CD4-positive, alpha-beta T cell treated with Interleukin-2 at 100 ng/mL for 4 hours (primary cell): Measurements from ENCODE around the gene TEX38.
"Not testable (repeated sequence)": the region's sequence is repeated elsewhere in the genome, so short reads cannot be mapped to it uniquely, and the experiment has no call there.

Experiments used
- DNase-seq: peaks from one replicate; pipeline ENCODE4 v3.0.0-alpha.2; 2020; ENCODE audit warnings: low spot score

The TEX38 gene

DNA sequence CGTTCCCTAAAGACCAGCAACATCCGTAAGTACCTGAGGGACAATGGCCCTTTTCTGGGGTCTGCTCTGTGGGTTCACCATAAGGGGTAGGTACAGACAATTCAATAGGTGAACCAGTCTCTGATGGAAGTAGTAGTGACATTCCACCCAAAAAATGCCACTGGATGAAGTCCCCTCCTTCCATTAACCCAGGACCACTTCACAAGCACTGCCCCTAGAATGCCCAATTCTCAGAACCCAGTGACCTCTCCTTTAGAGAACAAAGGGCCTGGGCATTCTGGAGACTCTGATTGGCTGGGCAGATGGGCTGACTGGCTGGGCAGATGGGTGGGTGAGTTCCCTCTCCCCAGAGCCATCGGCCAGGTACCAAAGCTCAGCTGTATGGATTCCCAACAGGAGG lies at the start of gene TEX38:
Gene TEX38, plus strand, starts transcription at position 301 of the 400 bp plus-strand sequence. Its CDS starts 81 bp downstream, at position 382.
- DNase-seq, result no peak

DNA sequence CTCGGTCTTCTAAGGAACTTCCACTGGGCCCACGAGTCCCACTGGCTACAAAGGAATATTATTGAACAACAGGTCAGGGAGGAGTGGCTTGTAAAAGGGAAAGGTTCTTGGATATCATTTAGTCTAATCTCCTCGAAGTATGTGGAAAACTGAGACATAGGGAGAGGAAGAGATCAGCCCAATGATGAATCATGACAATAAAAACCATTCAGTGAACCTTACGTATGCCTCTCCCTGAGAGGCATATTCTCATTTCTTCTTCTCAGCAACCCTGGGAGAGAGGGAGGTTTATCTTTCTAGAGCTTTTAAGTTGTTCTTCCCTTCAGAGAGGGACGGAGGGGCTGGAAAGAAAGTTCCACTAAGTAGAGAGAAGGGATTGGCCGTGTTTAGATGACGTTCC lies 49.7 kb upstream of the TEX38 start:
- no peak for DNase-seq

DNA sequence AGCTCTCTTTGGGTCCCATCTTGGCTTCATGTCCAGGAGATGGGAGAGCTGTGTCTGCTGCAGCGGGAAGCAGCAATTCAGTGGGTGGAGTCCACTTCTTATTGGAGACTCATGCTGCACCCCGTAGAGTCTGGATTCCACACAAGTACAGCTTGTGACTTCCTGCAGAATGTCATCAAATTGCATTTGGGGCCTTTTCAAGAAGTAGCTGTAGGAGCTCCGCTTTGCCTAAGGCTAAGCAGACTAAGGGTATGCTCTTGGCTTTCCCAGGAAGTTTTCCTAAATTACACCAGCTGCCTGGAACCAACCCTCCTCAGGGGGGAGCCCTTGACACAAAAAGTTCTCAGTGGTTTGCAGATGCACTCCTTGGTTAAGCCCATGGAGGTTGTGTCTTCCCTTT lies 49.3 kb upstream of the TEX38 start:
- DNase-seq, result no peak

DNA sequence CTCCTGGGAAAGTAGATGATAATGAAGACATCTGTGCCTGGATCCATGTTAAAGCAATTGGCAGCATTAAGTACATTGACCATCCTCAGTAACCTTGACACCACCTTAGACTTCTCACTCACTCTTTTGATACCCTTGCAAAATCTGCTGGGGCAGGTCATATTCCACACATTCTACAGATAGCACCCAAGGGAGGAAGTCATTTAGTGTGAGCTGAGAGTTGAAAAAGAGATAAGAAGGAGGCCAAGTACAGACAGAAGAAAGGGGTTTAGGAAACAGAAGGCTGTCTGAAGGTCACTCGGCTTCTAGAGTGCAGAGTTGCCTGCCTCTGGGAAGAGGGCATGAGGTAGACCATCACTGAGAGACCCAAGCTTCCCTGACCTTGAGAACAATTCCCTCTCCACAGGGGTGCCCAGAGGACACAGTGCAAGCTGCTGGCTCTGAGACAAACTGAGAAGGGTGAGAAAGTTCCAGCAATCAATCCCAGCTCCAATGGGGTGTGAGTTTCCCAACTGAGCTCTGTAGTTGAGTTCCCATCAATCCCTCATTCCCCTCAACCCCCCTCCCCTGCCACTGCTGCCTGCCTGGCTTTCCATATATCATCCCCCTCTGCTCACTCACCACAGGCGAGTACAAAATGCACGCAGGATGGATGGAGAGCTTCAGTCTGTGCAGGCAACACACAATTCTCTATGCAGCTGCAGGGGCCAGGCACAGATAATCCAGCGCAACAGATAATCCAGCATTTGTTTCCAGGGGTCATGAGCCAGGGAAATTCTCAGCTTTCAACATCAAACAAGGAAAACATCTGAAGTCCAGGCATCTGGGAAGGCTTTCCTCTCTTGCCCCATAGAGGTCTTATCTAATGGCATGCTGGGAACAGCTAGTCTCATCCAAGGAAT lies 47.7 kb upstream of the TEX38 start:
- DNase-seq, result no peak

DNA sequence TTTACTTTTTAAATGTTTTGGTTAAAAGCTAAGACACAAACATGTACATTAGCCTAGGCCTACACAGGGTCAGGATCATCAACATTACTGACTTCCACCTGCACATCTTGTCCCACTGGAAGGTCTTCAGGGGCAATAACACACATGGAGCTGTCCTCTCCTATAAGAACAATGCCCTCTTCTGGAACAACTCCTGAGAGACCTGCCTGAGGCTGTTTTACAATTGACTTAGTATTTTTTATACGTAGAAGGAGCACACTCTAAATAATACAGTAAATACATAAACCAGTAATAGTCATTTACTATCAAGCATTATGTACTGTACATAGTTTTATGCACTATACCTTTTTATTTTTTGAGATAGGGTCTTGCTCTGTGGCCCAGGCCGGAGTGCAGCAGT lies 40.9 kb upstream of the TEX38 start:
- no peak for DNase-seq

DNA sequence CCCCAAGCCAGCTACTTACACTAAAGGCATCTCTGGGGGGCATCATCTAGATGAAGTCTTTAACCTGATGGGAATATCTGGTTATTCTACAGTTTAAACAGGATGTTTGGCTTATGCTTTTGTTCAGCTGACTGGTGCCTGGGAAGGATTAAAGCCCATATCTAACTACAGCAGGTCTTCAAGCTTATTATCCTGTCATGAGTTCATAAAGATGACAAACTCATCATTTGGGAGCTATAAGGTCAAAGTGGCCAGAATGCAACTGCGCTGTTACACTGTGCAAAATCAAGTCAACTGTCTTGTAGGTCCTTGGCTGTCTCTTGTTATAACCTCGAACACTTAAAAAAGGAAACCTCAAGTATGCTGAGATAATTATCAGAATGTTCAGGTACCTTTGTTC lies 36.4 kb upstream of the TEX38 start:
- no peak for DNase-seq

DNA sequence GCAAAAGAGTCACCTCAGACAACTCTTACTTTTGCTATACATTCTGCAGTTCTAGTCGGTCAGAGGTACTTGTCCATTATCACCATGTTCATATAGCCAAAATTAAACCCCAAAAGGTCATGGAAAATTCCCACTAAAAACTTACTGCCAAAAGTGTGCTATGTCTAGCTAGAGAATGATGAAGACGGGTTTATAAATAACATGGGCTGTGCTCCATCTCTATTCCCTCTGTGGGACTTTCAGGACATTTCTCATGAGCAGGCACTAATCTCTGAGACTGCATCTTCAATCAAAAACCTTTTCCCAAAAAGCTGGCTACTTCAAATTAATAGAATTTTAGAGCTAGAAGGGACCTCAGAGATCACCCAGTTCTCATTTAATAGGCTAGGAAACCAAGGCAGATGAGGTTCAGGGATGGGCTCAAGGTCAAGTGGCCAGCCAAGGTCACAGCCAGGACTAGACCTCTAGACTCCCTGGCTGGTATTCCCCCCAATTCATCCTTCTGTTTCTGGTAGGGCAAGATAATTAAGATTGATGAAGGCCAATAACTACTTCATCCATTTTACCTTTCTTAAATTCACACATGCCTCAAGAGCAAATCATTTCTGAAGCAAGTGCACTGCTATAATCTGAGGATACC lies 34.1 kb upstream of the TEX38 start:
- DNase-seq, result no peak

DNA sequence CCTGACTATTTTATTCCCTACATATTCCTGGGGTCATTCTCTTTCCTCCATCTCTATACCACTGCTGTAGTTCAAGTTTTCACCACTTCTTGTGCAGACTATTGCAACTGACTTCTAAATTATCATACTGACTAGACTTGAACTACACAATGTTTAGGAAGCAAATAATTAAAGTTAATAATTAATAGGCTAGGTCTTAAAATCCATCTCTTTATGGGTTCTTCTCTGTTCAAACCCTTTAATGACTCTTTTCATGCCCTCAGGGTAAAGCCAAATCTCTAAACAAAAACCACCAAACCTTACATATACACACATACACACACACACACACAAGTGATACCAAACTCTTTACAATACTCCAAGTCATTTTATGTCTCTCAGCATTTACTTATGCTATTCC lies 32.7 kb upstream of the TEX38 start:
- DNase-seq, result no peak

DNA sequence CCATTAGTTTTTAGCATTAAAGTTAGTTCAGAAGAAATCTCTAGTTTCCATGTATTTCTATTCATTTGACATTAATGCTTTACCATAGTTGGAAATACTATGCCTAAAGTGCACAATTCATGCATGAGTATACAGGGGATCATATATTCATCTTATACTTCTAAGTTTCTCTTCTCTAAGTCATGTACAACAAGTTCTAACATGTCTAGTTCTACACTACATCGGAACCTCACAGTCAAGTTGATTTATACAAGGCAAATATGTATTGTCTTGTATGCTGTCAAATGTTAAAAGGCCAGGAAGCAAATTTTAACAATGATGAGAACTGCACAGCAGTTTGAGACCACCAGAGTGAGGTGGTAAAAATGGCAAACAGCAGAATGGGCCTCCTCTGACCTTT lies 32.1 kb upstream of the TEX38 start:
- no peak for DNase-seq

DNA sequence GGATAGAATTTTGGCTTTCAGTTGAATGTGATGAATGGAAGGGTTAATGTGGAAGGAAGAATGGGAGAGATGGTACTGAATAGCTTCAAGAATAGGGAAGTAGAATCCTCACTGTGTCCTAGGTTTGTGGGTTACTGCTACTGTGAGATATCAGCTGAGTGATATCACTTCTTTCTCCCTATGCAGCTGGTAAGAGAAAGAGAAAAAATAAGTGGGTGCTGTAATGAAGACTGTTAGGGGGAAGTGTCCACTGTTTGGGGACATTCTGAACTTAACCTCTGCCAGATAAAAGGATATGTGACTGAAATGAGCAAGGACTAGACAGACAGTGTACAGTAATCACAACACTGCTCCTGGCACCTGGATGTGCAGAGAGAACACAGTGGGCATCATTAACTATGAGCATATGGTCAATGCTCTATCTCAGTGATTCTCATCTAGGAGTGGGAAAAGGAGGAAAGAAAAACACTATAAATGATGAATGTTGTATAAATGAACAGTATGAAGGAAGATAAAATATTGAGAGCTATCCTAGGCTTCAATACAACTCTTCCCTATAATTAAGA lies 29.5 kb upstream of the TEX38 start:
- no peak for DNase-seq

DNA sequence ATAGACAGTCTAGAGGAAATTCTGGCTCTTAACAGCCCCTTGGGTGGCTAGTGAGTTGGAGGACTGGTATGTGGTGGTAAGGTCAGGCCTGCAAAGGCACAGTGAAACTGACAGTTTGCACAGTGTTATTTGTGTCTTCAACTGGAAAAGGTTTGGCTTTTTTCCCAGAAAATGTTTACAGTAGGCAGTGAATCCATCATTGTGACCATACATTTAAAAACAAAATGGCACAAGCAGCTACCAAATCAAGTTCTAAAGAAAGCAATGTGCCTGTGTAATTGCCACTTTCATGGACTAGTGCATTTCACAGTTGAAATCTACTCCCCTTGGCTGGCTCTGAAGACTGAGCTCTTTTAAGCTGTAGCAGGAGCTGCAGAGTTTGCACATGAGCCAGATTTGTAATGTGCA lies 28.3 kb upstream of the TEX38 start:
- no peak for DNase-seq

DNA sequence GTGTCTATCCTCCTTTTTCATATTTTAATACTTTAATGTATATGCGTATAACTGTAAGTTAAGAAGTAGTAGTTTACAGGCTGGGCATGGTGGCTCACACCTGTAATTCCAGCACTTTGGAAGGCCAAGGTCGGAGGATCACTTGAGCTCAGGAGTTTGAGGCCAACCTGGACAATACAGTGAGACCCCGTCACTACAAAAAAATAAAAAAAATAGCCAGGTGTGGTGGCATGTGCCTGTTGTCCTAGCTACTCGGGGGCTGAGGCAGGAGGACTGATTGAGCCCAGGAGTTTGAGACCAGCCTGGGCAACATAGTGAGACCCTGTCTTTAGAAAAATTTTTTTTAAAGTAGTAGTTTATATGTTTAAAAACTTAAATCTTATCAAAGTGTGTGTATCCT lies 25.8 kb upstream of the TEX38 start:
- no peak for DNase-seq

DNA sequence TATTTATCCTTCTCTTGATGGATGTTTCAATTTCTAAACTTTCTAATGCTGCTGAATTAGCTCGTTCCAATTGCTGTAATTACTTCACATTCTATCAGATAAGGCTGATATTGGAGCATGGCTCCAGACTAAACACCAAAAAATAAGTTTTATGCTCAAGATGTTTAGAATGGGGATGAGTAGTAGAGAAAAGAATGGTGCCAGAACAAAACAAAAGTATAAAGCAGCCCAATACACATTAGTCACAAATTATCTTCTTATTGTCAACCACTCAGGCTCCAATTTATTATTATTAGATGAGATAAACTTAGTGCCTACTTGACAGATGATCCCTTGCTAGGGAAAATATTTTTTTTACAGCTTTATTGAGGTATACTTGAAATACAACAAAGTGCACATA lies 25.3 kb upstream of the TEX38 start:
- no peak for DNase-seq

DNA sequence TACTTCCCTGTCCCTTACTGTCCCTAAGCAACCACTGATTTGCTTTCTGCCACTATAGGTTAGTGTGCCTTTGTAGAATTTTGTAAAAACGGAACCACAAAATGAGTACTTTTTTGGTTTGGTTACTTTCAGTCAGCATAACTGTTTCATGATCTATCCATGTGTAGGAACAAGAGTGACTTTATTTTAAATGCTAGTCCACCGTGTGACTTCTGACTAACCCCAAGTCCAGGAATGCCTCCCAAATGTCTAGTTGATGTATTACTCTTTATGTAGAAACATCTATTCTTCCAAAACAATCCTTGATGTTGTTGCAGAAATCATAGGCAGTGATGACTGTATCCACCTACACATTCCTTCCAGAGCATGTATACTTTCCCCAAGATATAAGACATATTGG lies 24.8 kb upstream of the TEX38 start:
- DNase-seq, result no peak

DNA sequence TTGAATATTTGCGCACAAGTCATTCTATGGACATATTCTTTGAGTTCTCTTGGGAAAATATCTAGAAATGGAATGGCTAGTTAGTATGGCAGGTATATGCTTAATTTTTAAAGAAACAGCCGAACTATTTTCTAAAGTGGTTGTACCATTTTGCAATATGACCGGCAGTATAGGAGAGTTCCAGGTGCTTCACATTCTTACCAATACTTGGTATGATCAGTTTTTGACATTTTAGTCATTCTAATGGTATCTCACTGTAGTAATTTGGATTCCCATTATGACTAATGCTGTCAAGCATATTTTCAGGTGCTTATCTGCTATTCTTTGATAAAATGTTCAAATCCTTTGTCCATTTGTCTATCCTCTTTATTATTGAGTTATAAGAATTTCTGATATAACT lies 24.0 kb upstream of the TEX38 start:
- no peak for DNase-seq

DNA sequence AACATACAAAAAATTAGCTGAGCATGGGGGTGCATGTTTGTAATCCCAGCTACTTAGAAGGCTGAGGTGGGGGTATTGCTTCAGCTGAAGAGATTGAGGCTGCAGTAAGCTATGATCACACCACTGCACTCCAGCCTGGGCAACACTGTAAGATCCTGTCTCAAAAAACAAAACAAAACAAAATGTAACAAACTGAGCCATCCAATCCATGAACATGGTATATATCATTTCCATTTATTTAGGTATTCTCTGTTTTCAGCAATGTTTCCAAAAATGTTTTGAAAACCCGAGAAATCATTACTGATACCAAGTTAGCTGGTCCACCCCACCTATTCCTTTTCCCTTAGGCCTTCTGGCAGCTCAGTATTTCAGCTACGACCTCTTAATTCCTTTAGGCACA lies 21.9 kb upstream of the TEX38 start:
- DNase-seq, result no peak

DNA sequence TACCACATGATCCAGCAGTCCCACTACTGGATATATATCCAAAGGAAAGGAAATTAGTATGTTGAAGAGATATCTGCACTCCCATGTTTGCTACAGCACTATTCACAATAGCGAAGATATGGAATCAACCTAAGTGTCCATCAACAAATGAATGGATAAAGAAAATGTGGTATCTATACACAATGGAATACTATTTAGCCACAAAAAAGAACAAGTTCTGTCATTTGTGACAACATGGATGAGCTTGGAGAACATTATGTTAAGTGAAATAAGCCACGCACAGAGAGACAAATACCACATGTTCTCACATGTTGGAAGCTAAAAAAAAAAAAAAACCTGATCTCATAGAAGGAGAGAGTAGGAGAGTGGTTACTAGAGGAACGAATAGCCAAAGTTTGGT lies 21.2 kb upstream of the TEX38 start:
- no peak for DNase-seq

DNA sequence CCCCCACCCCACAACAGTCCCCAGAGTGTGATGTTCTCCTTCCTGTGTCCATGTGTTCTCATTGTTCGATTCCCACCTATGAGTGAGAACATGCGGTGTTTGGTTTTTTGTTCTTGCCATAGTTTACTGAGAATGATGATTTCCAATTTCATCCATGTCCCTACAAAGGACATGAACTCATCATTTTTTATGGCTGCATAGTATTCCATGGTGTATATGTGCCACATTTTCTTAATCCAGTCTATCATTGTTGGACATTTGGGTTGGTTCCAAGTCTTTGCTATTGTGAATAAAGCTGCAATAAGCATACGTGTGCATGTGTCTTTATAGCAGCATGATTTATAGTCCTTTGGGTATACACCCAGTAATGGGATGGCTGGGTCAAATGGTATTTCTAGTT lies 20.5 kb upstream of the TEX38 start:
- DNase-seq, result not testable (repeated sequence)

DNA sequence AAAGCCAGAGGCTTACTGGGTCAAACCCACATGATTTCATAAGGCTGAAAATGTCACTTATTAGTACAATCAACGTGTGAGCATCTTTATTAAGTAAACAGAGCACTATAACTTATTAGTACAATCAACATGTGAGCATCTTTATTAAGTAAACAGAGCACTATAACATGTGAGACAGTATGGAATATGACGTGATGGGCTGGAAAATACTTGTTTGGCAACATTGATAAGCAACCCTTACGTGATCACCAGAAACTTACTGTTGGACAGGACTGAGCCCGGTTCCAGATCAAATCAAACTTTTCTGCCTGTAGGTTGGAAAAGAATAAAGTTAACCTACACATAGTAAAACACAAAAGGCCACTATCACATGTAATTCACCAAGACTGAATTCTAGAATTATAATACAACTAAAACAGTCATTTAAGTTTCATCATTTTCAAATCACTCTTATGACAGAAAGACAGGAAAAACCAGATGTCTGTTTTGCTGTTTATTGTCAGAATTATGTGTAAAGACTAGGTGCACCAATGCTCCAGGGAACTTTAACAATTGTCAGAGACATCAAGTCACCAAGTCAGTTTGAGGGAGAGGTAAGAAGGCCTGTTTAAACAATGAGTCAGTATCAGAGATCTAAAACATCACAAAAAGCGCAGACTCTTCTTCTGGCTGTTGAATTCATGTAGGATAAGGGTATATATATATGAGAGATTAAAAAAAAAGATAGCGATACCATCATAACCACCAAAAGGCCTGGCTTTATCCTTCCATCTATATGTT lies 19.1 kb upstream of the TEX38 start:
- DNase-seq, result no peak

DNA sequence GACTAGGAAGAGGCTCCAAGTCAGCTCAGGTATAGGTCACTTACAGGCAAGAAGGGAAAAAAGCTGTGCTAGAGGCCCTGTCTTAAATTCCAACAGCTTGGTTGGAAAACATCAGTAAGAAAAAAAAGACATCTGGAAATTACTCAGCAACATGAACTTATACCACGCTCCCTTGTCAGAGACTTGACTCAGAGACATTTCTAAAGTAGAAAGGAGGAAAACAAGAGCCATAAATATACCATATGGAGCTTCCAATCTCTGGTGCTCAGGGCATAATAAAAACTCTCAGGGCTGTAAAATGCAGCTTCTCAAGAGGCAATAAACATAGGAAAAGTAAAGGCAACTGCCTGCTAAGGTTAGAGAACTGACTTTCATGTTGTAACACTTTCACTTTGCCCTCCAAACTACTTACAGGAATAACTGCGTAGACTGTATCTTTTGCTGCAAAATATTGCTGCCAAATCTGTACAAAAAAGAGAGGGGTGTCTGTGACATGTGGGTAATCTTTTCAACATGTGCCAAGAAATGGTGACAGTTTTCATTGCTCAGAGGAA lies 18.2 kb upstream of the TEX38 start:
- DNase-seq, result no peak

DNA sequence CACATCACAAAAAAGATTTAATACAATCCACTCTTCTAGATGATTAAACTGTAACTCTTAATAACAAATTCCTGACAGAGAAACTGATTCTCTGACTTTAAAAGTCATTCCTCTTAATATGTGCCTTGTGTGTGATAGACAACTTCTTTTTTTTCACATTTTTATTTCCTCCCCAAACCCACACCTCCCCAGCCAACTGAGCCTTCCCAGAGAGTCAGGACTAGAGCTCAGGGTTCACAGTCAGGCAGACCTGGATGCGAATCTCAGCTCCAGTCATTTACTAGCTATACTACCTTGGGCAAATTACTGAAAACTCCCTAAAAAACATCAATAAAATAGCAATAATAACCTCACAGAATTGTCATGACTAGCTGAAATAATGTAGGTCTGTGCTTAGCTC lies 17.6 kb upstream of the TEX38 start:
- no peak for DNase-seq

DNA sequence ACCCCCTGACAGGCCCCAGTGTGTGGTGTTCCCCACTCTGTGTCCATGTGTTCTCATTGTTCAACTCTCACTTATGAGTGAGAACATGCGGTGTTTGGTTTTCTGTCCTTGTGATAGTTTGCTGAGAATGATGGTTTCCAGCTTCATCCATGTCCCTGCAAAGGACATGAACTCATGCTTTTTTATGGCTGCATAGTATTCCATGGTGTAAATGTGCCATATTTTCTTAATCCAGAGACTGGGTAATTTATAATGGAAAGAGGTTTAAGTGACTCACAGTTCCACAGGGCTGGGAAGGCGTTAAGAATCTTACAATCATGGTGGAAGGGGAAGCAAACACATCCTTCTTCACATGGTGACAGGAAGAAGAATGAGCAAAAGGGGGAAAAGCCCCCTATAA lies 17.0 kb upstream of the TEX38 start:
- not testable (repeated sequence) for DNase-seq
